A549 (cell line): ENCODE data around the gene TRIOBP.

Source experiments
- CHD2 ChIP-seq: fragments of 150-350 bp; IDR thresholded peaks from 2 replicates; pipeline ENCODE4 v1.6.1; 2014; ENCODE audit warnings: low read length; ENCODE audit not compliant: partially characterized antibody
- CHD4 ChIP-seq: fragments of 200-600 bp; sonication (generic); IDR thresholded peaks from 2 replicates; pipeline ENCODE4 v1.6.1; 2016; ENCODE audit warnings: antibody characterized with exemption, mild to moderate bottlenecking, borderline replicate concordance
- CTCF ChIP-seq: fragments of >200 bp; sonication (Bioruptor Twin); formaldehyde crosslinking; IDR thresholded peaks from 3 replicates; pipeline ENCODE4 v1.5.1; 2016
- HDAC2 ChIP-seq: fragments of 200-600 bp; sonication (generic); IDR thresholded peaks from 2 replicates; pipeline ENCODE4 v1.6.1; 2016
- JUNB ChIP-seq: fragments of >200 bp; sonication (Bioruptor Twin); formaldehyde crosslinking; IDR thresholded peaks from 2 replicates; pipeline ENCODE4 v1.6.1; 2016
- MAX ChIP-seq: IDR thresholded peaks from 2 replicates; pipeline ENCODE4 v1.6.1; 2012
- PHF8 ChIP-seq: fragments of 200-600 bp; sonication (generic); IDR thresholded peaks from 2 replicates; pipeline ENCODE4 v1.6.1; 2016; ENCODE audit warnings: low read depth, mild to moderate bottlenecking, antibody characterized with exemption, moderate library complexity, borderline replicate concordance
- POLR2A ChIP-seq: IDR thresholded peaks from 2 replicates; pipeline ENCODE4 v1.6.1; 2012; ENCODE audit warnings: mild to moderate bottlenecking, low read length
- RCOR1 ChIP-seq: fragments of 150-350 bp; IDR thresholded peaks from 2 replicates; pipeline ENCODE4 v1.6.1; 2014; ENCODE audit warnings: antibody characterized with exemption, low read length, low read depth

GRCh38 chr22:37663521-37664140, 33.2 kb upstream of the TRIOBP start:
- TF ChIP-seq POLR2A (no peak), CTCF (no peak), CHD2 (no peak), MAX (no peak), HDAC2 (no peak), RCOR1 (no peak), JUNB (no peak), CHD4 (no peak), PHF8 (no peak)
